Erythroblast (primary cell): ENCODE measurements around the gene POLD3.
A peak's percentile ranks its signal among the peaks of the same experiment; 100 is the strongest.

Experiments
- DNase-seq, 2 experiments: peaks; one replicate each; lab custom pipeline; 2025; lab: John Stamatoyannopoulos, UW
- GATA1 ChIP-seq: IDR thresholded peaks from 2 replicates; pipeline ENCODE4 v1.6.1; 2011; ENCODE audit warnings: low read depth, mild to moderate bottlenecking, control low read depth, low read length, moderate library complexity
- POLR2A ChIP-seq: IDR thresholded peaks from 2 replicates; pipeline ENCODE4 v1.6.1; 2011; ENCODE audit warnings: mild to moderate bottlenecking, low read length

The POLD3 gene, protein sequence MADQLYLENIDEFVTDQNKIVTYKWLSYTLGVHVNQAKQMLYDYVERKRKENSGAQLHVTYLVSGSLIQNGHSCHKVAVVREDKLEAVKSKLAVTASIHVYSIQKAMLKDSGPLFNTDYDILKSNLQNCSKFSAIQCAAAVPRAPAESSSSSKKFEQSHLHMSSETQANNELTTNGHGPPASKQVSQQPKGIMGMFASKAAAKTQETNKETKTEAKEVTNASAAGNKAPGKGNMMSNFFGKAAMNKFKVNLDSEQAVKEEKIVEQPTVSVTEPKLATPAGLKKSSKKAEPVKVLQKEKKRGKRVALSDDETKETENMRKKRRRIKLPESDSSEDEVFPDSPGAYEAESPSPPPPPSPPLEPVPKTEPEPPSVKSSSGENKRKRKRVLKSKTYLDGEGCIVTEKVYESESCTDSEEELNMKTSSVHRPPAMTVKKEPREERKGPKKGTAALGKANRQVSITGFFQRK

DNA sequence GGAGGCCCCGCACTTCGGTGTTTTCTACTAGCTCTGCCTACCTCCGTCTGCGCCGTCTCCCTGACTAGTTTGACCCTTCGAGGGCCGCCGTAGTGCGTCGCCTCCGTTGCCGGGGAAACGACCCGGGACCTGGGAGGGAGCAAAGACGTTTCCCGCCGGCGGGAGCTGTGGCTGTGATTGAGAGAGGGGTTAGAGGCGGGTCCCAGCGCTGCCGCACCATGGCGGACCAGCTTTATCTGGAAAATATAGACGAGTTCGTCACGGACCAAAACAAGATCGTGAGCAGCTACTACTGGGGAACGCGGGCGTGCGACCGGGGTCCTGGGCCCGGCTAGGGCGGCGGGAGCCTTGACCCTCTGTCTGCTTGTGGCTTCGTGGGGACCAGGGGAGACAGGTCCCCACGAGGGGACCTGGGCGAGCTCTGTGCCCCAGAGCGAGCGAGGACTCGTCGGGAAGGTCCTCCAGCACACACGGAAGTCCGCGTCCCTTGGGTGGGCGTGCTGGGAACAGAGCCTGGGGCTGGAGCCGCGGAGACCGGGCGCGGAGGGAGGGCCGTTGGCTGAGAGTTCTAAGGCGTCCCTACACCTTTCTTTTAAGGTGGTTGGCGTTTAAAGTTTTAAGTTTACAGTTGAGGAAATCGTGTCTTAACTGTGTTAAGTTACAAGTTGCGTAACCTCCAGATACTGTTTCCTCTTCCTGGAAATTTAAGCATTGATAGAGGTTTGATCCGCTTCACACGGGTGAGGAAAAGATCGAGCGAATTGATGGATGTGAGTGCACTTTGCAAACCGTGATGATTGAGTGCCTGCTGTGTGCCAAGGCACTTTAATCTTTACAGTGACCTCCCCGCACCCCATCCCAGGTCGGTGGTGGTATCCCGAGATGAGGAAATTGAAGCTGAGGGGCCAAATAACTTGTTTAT, at the start of gene POLD3:
Gene POLD3, plus strand, starts transcription at position 142 of the 922 bp plus-strand sequence. Its CDS starts 77 bp downstream, at position 219.
- peak; percentile 93 for DNase-seq
- peak; percentile 64 for TF ChIP-seq POLR2A
- no peak for TF ChIP-seq GATA1

GRCh38 chr11:74543991-74544390, 48.4 kb upstream of the POLD3 start:
- peak; percentile 21 to 54 for DNase-seq
- TF ChIP-seq GATA1: no peak
- TF ChIP-seq POLR2A: no peak

GRCh38 chr11:74546752-74547151, 45.6 kb upstream of the POLD3 start:
- TF ChIP-seq POLR2A: no peak
- TF ChIP-seq GATA1: no peak
- DNase-seq: no peak

DNA sequence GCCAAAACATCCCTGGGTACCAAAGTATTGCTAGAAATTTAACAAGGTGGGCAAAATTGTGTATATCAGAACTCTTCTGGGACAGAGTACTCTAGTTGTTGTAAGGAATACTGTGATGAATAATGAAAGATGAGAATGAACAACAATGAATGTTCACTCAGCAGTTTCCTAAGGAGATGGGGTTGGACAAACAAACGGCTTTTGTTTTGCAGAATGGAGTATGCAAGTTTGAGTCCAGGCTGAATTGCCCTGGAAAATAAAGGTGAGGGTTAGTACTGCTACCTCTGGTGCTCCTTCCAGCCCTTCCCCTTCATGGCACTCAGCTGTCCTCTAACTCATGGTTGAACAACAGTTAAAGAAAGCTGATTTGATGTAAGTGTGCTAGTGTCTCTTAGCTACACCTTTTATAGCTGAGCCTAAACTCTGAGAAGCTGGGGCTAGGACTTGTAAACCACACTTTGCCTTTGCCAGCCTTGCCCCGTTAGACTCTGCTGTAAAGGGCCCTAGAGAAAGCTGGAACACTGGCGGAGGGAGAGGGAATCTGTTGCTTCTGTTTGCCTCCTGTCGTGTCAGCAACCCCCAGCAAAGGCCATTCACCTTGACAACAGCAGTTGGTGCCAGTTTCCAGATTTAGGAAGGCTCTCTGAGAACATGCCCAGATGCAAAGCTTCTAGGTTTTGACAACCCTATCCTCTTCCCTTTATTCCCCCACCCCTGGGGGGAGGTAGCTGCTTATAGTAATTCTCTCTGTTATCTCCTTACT, 41.2 kb upstream of the POLD3 start:
- DNase-seq: no peak
- TF ChIP-seq GATA1 (no peak), POLR2A (no peak)

- DNase-seq: no peak
- TF ChIP-seq GATA1 (no peak), POLR2A (no peak)
Observed at GRCh38 chr11:74551754-74552145, 40.6 kb upstream of the POLD3 start.

GRCh38 chr11:74557526-74557925, 34.9 kb upstream of the POLD3 start:
- no peak for DNase-seq
- TF ChIP-seq POLR2A (no peak), GATA1 (no peak)

GRCh38 chr11:74559110-74559933, 33.1 kb upstream of the POLD3 start:
- TF ChIP-seq GATA1 (no peak), POLR2A (no peak)
- no peak for DNase-seq

GRCh38 chr11:74559934-74560309, 32.5 kb upstream of the POLD3 start:
- DNase-seq: no peak
- TF ChIP-seq GATA1 (no peak), POLR2A (no peak)

- no peak for TF ChIP-seq POLR2A
- TF ChIP-seq GATA1: no peak
- DNase-seq: no peak
Observed at GRCh38 chr11:74566146-74566960, 26.0 kb upstream of the POLD3 start.

- TF ChIP-seq POLR2A: no peak
- TF ChIP-seq GATA1: no peak
- no peak for DNase-seq
Observed at GRCh38 chr11:74568028-74568427, 24.4 kb upstream of the POLD3 start.

DNA sequence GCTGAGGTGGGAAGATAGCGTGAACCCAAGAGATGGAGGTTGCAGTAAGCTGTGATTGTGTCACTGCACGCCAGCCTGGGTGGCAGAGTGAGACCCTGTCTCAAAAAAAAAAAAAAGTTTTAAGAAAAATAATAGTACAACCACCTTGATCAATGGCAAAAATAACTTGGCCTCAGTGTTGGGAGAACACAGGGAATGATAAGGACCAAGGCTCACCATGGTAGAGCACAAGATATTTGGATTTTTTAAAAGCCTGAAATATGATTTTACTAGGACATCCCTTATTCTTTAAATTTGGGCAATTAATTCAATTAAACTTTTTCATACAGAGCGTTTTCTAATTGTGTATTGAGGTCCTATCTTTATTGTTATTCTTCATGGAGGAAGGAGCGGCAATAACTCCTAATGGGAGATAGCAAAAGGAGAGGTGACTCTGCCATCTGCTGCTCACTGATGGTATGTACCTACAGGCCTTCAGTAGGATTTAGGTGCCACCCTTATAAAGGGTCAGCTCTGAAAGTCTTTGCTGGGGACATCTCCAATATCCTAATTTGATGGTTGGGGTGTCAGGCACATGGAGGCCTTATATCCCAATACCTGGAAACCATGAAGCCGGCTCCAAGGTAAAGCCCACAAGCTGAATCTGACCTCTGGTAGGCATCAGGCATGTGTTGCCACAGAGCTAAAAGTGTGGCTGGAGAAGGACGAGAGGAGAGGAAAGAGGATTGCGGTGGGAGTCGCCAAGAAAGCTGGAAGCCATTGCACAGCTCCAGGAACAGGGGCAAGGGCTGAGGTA, 21.9 kb upstream of the POLD3 start:
- peak; percentile 69 to 80 for DNase-seq

GRCh38 chr11:74571062-74571399, 21.4 kb upstream of the POLD3 start:
- no peak for DNase-seq
- TF ChIP-seq GATA1 (no peak), POLR2A (no peak)

More for the DNA sequence above, 21.9 kb upstream of the POLD3 start:
- TF ChIP-seq GATA1 (no peak), POLR2A (no peak)
